CD4-positive, alpha-beta T cell (primary cell): ENCODE results near the gene CORO1C. TPM values are rescaled to one million over a fixed set of nuclear protein-coding genes. Genes with fewer than 3 reads are reported as not detected.
"Not testable (repeated sequence)": the region's sequence is repeated elsewhere in the genome, so short reads cannot be mapped to it uniquely, and the experiment has no call there.

Source experiments
- ATAC-seq: fragments of 200-7000 bp; cut with Tn5 transposase; one replicate; pipeline ENCODE4 v1.10.0; 2022; ENCODE audit warnings: mild to moderate bottlenecking; ENCODE audit not compliant: poor library complexity
- CTCF ChIA-PET: fragments of 350-600 bp; sonication (Branson Sonifier 250); formaldehyde crosslinking; loops from one replicate; lab custom pipeline; 2021; ENCODE audit warnings: antibody characterized with exemption, inconsistent platforms; lab: Charles Lee
- POLR2A ChIA-PET: fragments of 350-600 bp; sonication (Branson Sonifier 250); formaldehyde crosslinking; loops from one replicate; lab custom pipeline; 2021; ENCODE audit warnings: antibody characterized with exemption, inconsistent platforms; lab: Charles Lee
- DNase-seq, 14 experiments: peaks; one replicate each; pipeline ENCODE4 v3.0.0-alpha.2; 2013 to 2020; ENCODE audit warnings: mixed read lengths in 2 of 14
- H3K27ac ChIP-seq, 2 donors: one replicate each; pipeline versions ENCODE4 v1.5.1 to v1.7.0; 2013; ENCODE audit warnings: low read length in 2 of 2, low read depth in 1 of 2, mild to moderate bottlenecking in 1 of 2
- H3K27me3 ChIP-seq, 2 experiments: 1 replicate in 1 of 2; 2 replicates in 1 of 2; pipeline versions ENCODE4 v1.6.1 to v1.7.0; 2013; ENCODE audit warnings: low read length in 2 of 2, control low read depth in 1 of 2, mild to moderate bottlenecking in 1 of 2, moderate library complexity in 1 of 2; ENCODE audit not compliant: insufficient read depth in 2 of 2, control insufficient read depth in 1 of 2
- H3K36me3 ChIP-seq: one replicate; pipeline ENCODE4 v1.6.1; 2013; ENCODE audit warnings: low read length, control low read depth; ENCODE audit not compliant: insufficient read depth
- H3K4me1 ChIP-seq: one replicate; pipeline ENCODE4 v1.6.1; 2013; ENCODE audit warnings: low read length, control low read depth; ENCODE audit not compliant: insufficient read depth
- H3K4me3 ChIP-seq: one replicate; pipeline ENCODE4 v1.5.1; 2013; ENCODE audit warnings: mild to moderate bottlenecking, low read length, moderate library complexity
- H3K9me3 ChIP-seq, 2 experiments: 1 replicate in 1 of 2; 2 replicates in 1 of 2; pipeline versions ENCODE4 v1.6.1 to v1.7.0; 2013; ENCODE audit warnings: low read length in 2 of 2, mild to moderate bottlenecking in 2 of 2, control low read depth in 1 of 2, moderate library complexity in 1 of 2; ENCODE audit not compliant: control insufficient read depth in 1 of 2, insufficient read depth in 1 of 2
- H3K27ac Mint-ChIP-seq: one replicate; pipeline ENCODE4 v1.8.0; 2020; ENCODE audit warnings: mixed read lengths
- H3K27me3 Mint-ChIP-seq: one replicate; pipeline ENCODE4 v1.8.0; 2021; ENCODE audit warnings: mixed read lengths
- H3K36me3 Mint-ChIP-seq: one replicate; pipeline ENCODE4 v1.8.0; 2021; ENCODE audit warnings: low read depth, mixed read lengths
- H3K4me1 Mint-ChIP-seq: one replicate; pipeline ENCODE4 v1.8.0; 2021; ENCODE audit warnings: low read depth, mixed read lengths
- H3K4me3 Mint-ChIP-seq: one replicate; pipeline ENCODE4 v1.8.0; 2020; ENCODE audit warnings: mild to moderate bottlenecking, mixed read lengths
- H3K9me3 Mint-ChIP-seq: one replicate; pipeline ENCODE4 v1.8.0; 2020; ENCODE audit warnings: mixed read lengths
- CTCF ChIP-seq: fragments of 200-600 bp; IDR thresholded peaks from one replicate; pipeline ENCODE4 v1.8.0; 2022; ENCODE audit warnings: antibody characterized with exemption, mild to moderate bottlenecking
- intact Hi-C, 2 experiments: fragments of 100-400 bp; cut with DNase I in 1 of 2; cut with micrococcal nuclease in 1 of 2; formaldehyde crosslinking; loops; one replicate each; pipeline versions ENCODE4 v1.15.1 to v1.9.0; 2023 to 2025; cut with DNase I, micrococcal nuclease
- total RNA-seq, 174 experiments: library from RNA in 2 of 174; stranded (reverse) in 2 of 174; gene quantifications; one replicate each; pipeline ENCODE4 v1.2.3 and lab custom pipeline; 2021 to 2026

Gene CORO1C
- total RNA-seq, 2 experiments from 2014 or later = 6.7 to 7.4 TPM

GRCh38 chr12:108619369-108620160 is 111.8 kb downstream of the CORO1C start:
- peaks cover 85% of the 10 kb centered on the region for H3K36me3 Mint-ChIP-seq
- no peaks in the 10 kb centered on the region for H3K9me3 Mint-ChIP-seq

GRCh38 chr12:108618953-108619274 is 112.4 kb downstream of the CORO1C start:
- peak overlapping the region; percentile 84 for H3K27ac Mint-ChIP-seq
- not testable (repeated sequence) for H3K9me3 Mint-ChIP-seq, DNase-seq, H3K27me3 Mint-ChIP-seq, H3K4me3 Mint-ChIP-seq, H3K4me3 ChIP-seq, H3K27me3 ChIP-seq, ATAC-seq
- ChIA-PET CTCF (interaction anchor here (1.1 to 7.0 kb wide), 10 partner anchors 13 to 186 kb away, joined by 3 to 128 read pairs (median 12); partner anchors contain the start of genes ISCU and SELPLG), POLR2A (interaction anchor here (0.8 to 8.6 kb wide), 10 partner anchors 8 to 66 kb away, joined by 3 to 186 read pairs (median 16); partner anchors contain the start of genes ISCU, SART3 and SELPLG)
- Histone ChIP-seq H3K4me1 (peaks cover 68% of the 10 kb centered on the region), H3K27ac (peak overlapping the region in 1 of 2 donors; percentile 80), H3K36me3 (peaks cover 46% of the 10 kb centered on the region), H3K9me3 (peaks cover 0 to 12% of the 10 kb centered on the region in 2 experiments)
- peaks cover 59% of the 10 kb centered on the region for H3K4me1 Mint-ChIP-seq
- H3K36me3 Mint-ChIP-seq = peaks cover 79% of the 10 kb centered on the region
- intact Hi-C loops = loop anchor here (1.0 to 5.0 kb wide), 6 partner anchors 10 to 184 kb away; partner anchors contain the start of genes FICD (in 1 of the 2) and SELPLG (in 1 of the 2)

More at GRCh38 chr12:108619369-108620160, 111.8 kb downstream of the CORO1C start:
- Histone ChIP-seq H3K9me3 (peaks cover 0 to 12% of the 10 kb centered on the region in 2 experiments), H3K4me3 (no peak overlapping the region), H3K27me3 (no peaks in the 10 kb centered on the region), H3K36me3 (peaks cover 52% of the 10 kb centered on the region), H3K4me1 (peaks cover 72% of the 10 kb centered on the region), H3K27ac (no peak overlapping the region)
- no peak for TF ChIP-seq CTCF
- peak overlapping the region; percentile 84 for H3K27ac Mint-ChIP-seq
- no peak overlapping the region for H3K4me3 Mint-ChIP-seq
- ATAC-seq (no peak), DNase-seq (no peak)
- intact Hi-C loops = loop anchor here in 1 of 2 experiments (2.0 to 10.0 kb wide), 4 partner anchors 13 to 855 kb away; partner anchors contain the start of genes FICD, PRDM4 and SELPLG
- peaks cover 59% of the 10 kb centered on the region for H3K4me1 Mint-ChIP-seq
- ChIA-PET POLR2A (interaction anchor here (0.8 to 8.6 kb wide), 6 partner anchors 13 to 184 kb away, joined by 3 to 186 read pairs (median 4); partner anchors contain the start of genes ISCU, SART3 and SELPLG), CTCF (interaction anchor here (1.1 to 7.0 kb wide), 7 partner anchors 12 to 185 kb away, joined by 3 to 128 read pairs (median 27); partner anchors contain the start of genes ISCU and SELPLG)
- no peaks in the 10 kb centered on the region for H3K27me3 Mint-ChIP-seq

- no peaks in the 10 kb centered on the region for H3K27me3 Mint-ChIP-seq
- Histone ChIP-seq H3K36me3 (peaks cover 40% of the 10 kb centered on the region), H3K27me3 (no peaks in the 10 kb centered on the region), H3K27ac (peak overlapping the region; percentile 49 to 80), H3K4me3 (no peak overlapping the region), H3K9me3 (peaks cover 0 to 12% of the 10 kb centered on the region in 2 experiments), H3K4me1 (peaks cover 63% of the 10 kb centered on the region)
- intact Hi-C loops = loop anchor here (1.0 to 5.0 kb wide), 6 partner anchors 11 to 184 kb away; partner anchors contain the start of genes FICD (in 1 of the 2) and SELPLG (in 1 of the 2)
- DNase-seq = peak; percentile 61 to 89 (median 72)
- H3K4me1 Mint-ChIP-seq = peaks cover 59% of the 10 kb centered on the region
- peak overlapping the region; percentile 84 for H3K27ac Mint-ChIP-seq
- peak; percentile 98 for TF ChIP-seq CTCF
- peak; percentile 54 for ATAC-seq
- no peaks in the 10 kb centered on the region for H3K9me3 Mint-ChIP-seq
- H3K4me3 Mint-ChIP-seq = peak overlapping the region; percentile 30
- ChIA-PET CTCF (interaction anchor here (0.7 to 7.0 kb wide), 24 partner anchors 13 to 475 kb away, joined by 3 to 128 read pairs (median 6); partner anchors contain the start of genes ALKBH2, ISCU, SART3 and SELPLG), POLR2A (interaction anchor here (0.8 to 8.6 kb wide), 16 partner anchors 8 to 117 kb away, joined by 3 to 186 read pairs (median 8); partner anchors contain the start of genes ISCU, SART3 and SELPLG)
- H3K36me3 Mint-ChIP-seq = peaks cover 73% of the 10 kb centered on the region
These were observed 113.0 kb downstream of the CORO1C start for GRCh38 chr12:108618079-108618952.
